K562 (cell line): ENCODE data around the gene NEURL1. TPM values are rescaled to one million over a fixed set of nuclear protein-coding genes. Genes with fewer than 3 reads are reported as not detected.
A peak's percentile ranks its signal among the peaks of the same experiment; 100 is the strongest.

Experiments
- ATAC-seq: fragments of 200-7000 bp; cut with Tn5 transposase; 3 replicates; pipeline ENCODE4 v1.9.1; 2020; ENCODE audit warnings: moderate library complexity
- BruUV-seq: library from RNA; stranded (reverse); fragments of 400-500 nt; replicated peaks from 2 replicates; lab custom pipeline; 2021; lab: Mats Ljungman, UMichigan
- CTCF ChIA-PET: fragments of 300-600 bp; formaldehyde crosslinking; extraction: SDS; loops from one replicate; lab custom pipeline; 2021; ENCODE audit warnings: low intra/inter-chr PET ratio; lab: Yijun Ruan, JAX
- POLR2A ChIA-PET: fragments of 300-600, 350-650 bp; sonication (Branson Sonifier 250); formaldehyde crosslinking; extraction: SDS; loops from one replicate; lab custom pipeline; 2021; ENCODE audit warnings: antibody characterized with exemption, inconsistent platforms; lab: Yijun Ruan, JAX
- DNase-seq, 4 experiments: peaks; one replicate each; pipeline versions ENCODE4 v3.0.0 to v3.0.0-alpha.2; 2011 to 2018; ENCODE audit warnings: low spot score in 3 of 4, mixed read lengths in 3 of 4; ENCODE audit errors: extremely low read depth in 1 of 4
- FAIRE-seq: peaks from 2 replicates; lab custom pipeline; 2011; peaks lifted over from hg19 to GRCh38; lab: Jason Lieb, UNC
- H2AFZ ChIP-seq: 2 replicates; pipeline ENCODE4 v1.6.0; 2011; ENCODE audit warnings: low read depth, low read length, control low read depth, inconsistent platforms
- H3K27ac ChIP-seq: fragments of 200-600 bp; 3 replicates; pipeline ENCODE4 v1.8.0; 2011; ENCODE audit warnings: low read depth, mild to moderate bottlenecking, control low read depth, inconsistent platforms, low read length, moderate library complexity, mixed read lengths; ENCODE audit errors: extremely low read depth
- H3K27me3 ChIP-seq, 2 experiments: fragments of 300-600 bp in 1 of 2; 2 replicates in 1 of 2; 3 replicates in 1 of 2; pipeline versions ENCODE4 v1.6.0 to v1.8.0; 2011; ENCODE audit warnings: inconsistent platforms in 2 of 2, low read length in 2 of 2, mild to moderate bottlenecking in 1 of 2, mixed read lengths in 1 of 2, moderate library complexity in 1 of 2; ENCODE audit not compliant: control insufficient read depth in 2 of 2, insufficient read depth in 2 of 2
- H3K36me3 ChIP-seq: fragments of 300-600 bp; 3 replicates; pipeline ENCODE4 v1.8.0; 2011; ENCODE audit warnings: mild to moderate bottlenecking, low read length, inconsistent platforms; ENCODE audit not compliant: control insufficient read depth, insufficient read depth
- H3K4me1 ChIP-seq, 2 experiments: fragments of 200-600 bp in 1 of 2; replicated peaks in 1 of 2; 2 replicates in 1 of 2; 3 replicates in 1 of 2; pipeline versions ENCODE4 v1.5.1 to v1.8.0; 2011; ENCODE audit warnings: inconsistent platforms in 2 of 2, low read length in 2 of 2, mild to moderate bottlenecking in 1 of 2, mixed read lengths in 1 of 2, moderate library complexity in 1 of 2; ENCODE audit not compliant: control insufficient read depth in 2 of 2, insufficient read depth in 2 of 2
- H3K4me2 ChIP-seq: 2 replicates; pipeline ENCODE4 v1.6.1; 2011; ENCODE audit warnings: low read length, control low read depth, inconsistent platforms, mixed read lengths; ENCODE audit not compliant: insufficient read depth
- H3K4me3 ChIP-seq: fragments of 200-600 bp; sonication (generic), shearing (Covaris generic); 2 replicates; pipeline ENCODE4 v1.5.1; 2016; ENCODE audit warnings: control low read depth, inconsistent platforms
- H3K79me2 ChIP-seq: fragments of 200-600 bp; 3 replicates; pipeline ENCODE4 v1.8.0; 2011; ENCODE audit warnings: low read length, inconsistent platforms; ENCODE audit not compliant: control insufficient read depth, insufficient read depth
- H3K9ac ChIP-seq, 2 experiments: 2 replicates each; pipeline versions ENCODE4 v1.6.0 to v1.6.1; 2011; ENCODE audit warnings: low read depth in 2 of 2, low read length in 2 of 2, control low read depth in 1 of 2, inconsistent platforms in 1 of 2, mild to moderate bottlenecking in 1 of 2, mixed read lengths in 1 of 2; ENCODE audit not compliant: insufficient read depth in 1 of 2
- H3K9me1 ChIP-seq: one replicate; pipeline ENCODE4 v1.6.0; 2011; ENCODE audit warnings: inconsistent platforms, mild to moderate bottlenecking, low read length, moderate library complexity; ENCODE audit not compliant: control insufficient read depth, insufficient read depth
- H3K9me3 ChIP-seq: replicated peaks from 2 replicates; pipeline ENCODE4 v1.5.1; 2011; ENCODE audit warnings: low read depth, low read length, inconsistent platforms; ENCODE audit not compliant: control insufficient read depth, insufficient read depth
- H4K20me1 ChIP-seq: replicated peaks from 2 replicates; pipeline ENCODE4 v1.6.1; 2011; ENCODE audit warnings: low read length, inconsistent platforms, mixed read lengths; ENCODE audit not compliant: control insufficient read depth, insufficient read depth
- ARID3A ChIP-seq: IDR thresholded peaks from 2 replicates; pipeline ENCODE4 v1.6.1; 2012; ENCODE audit warnings: low read depth, low read length, improper control_type of control experiment, borderline replicate concordance
- CHD2 ChIP-seq: IDR thresholded peaks from 2 replicates; pipeline ENCODE4 v1.6.1; 2011; ENCODE audit warnings: low read depth, low read length
- CTCFL ChIP-seq: IDR thresholded peaks from 2 replicates; pipeline ENCODE4 v1.6.1; 2011; ENCODE audit warnings: borderline replicate concordance, low read depth, mild to moderate bottlenecking, moderate library complexity, low read length; ENCODE audit not compliant: insufficient read depth, poor library complexity, severe bottlenecking
- DEAF1 ChIP-seq: fragments of 450-650 bp; formaldehyde crosslinking; IDR thresholded peaks from 2 replicates; pipeline ENCODE4 v1.4.0; 2020; ENCODE audit warnings: mild to moderate bottlenecking, moderate library complexity
- PATZ1 ChIP-seq: fragments of 250-450 bp; sonication (Bioruptor Pico); IDR thresholded peaks from 2 replicates; pipeline ENCODE4 v1.5.0; 2020; ENCODE audit warnings: mild to moderate bottlenecking, borderline replicate concordance
- PHF20 ChIP-seq: fragments of 450-650 bp; IDR thresholded peaks from 2 replicates; pipeline ENCODE4 v1.6.1; 2018; ENCODE audit not compliant: partially characterized antibody
- TEAD4 ChIP-seq, 2 experiments: sonication (generic) in 1 of 2; formaldehyde crosslinking in 1 of 2; IDR thresholded peaks; 2 replicates each; pipeline versions ENCODE4 v1.6.1 to v1.8.0; 2012 to 2022; ENCODE audit warnings: borderline replicate concordance in 1 of 2, inconsistent platforms in 1 of 2, low read length in 1 of 2, mild to moderate bottlenecking in 1 of 2, missing genetic modification reagents in 1 of 2
- ZKSCAN3 ChIP-seq: fragments of 250-450 bp; sonication (Bioruptor Pico); IDR thresholded peaks from 2 replicates; pipeline ENCODE4 v1.4.0; 2020
- ZNF511 ChIP-seq: sonication (generic); formaldehyde crosslinking; IDR thresholded peaks from 2 replicates; pipeline ENCODE4 v1.8.0; 2022; ENCODE audit warnings: mild to moderate bottlenecking, missing genetic modification reagents
- ZNF699 ChIP-seq: fragments of 250-450 bp; sonication (Bioruptor Pico); IDR thresholded peaks from 2 replicates; pipeline ENCODE4 v1.8.0; 2021; ENCODE audit warnings: mild to moderate bottlenecking, moderate library complexity; ENCODE audit not compliant: insufficient replicate concordance
- ZNF76 ChIP-seq: fragments of 250-450 bp; sonication (Bioruptor Pico); IDR thresholded peaks from 2 replicates; pipeline ENCODE4 v1.4.0; 2020; ENCODE audit warnings: mild to moderate bottlenecking, moderate library complexity, borderline replicate concordance
- ZNF77 ChIP-seq: fragments of 250-450 bp; sonication (Bioruptor Pico); IDR thresholded peaks from 2 replicates; pipeline ENCODE4 v1.5.0; 2020
- WGBS: fragments of 100-300 bp; shearing (Covaris generic); methylation state at CpG from one replicate; pipeline ENCODE4 v1.1.6; 2016; ENCODE audit warnings: low coverage, mixed read lengths; ENCODE audit not compliant: insufficient coverage; ENCODE audit errors: missing lambda C conversion rate; 5-methylcytosine and 5-hydroxymethylcytosine counted together
- in situ Hi-C: fragments of 300-500 bp; cut with MboI; formaldehyde crosslinking; loops from 4 replicates; pipeline ENCODE4 v1.15.0; 2018; ENCODE audit warnings: inconsistent platforms, mixed read lengths
- intact Hi-C: fragments of 100-400 bp; cut with micrococcal nuclease; formaldehyde crosslinking; loops from 2 replicates; pipeline ENCODE4 v1.14.2; 2022
- polyA plus RNA-seq, 8 experiments: library from polyadenylated mRNA; depleted of rRNA in 4 of 8; stranded (reverse) in 5 of 8; unstranded in 3 of 8; fragments of >200 nt; fragmentation: Nextera tagmentation in 2 of 8; fragmentation: Illumina TruSeq in 1 of 8; extraction: Ambion mirVana in 2 of 8; extraction: Trizol in 1 of 8; gene quantifications; 2 replicates each; pipeline versions ENCODE4 v1.2.1 to v1.2.3, GENCODE V29; 2011 to 2014; ENCODE audit warnings: inconsistent platforms in 1 of 8, missing spikeins in 1 of 8
- total RNA-seq, 7 experiments: library from RNA; depleted of rRNA in 6 of 7; stranded (reverse); fragments of >200 nt in 6 of 7; fragmentation: Illumina TruSeq in 2 of 7; extraction: Trizol in 2 of 7; gene quantifications; 2 replicates each; pipeline versions ENCODE4 v1.2.1 to v1.2.3, GENCODE V29; 2011 to 2021; ENCODE audit warnings: low replicate concordance in 1 of 7

NEURL1 gene
- total and polyA plus RNA-seq, 9 of the 15 experiments (the other 6 are each of a cell fraction or from before 2014, with no cell fraction given): 0.01 to 0.45 (median 0.16) TPM; not detected in 5

GRCh38 chr10:103481974-103482531 lies 11.5 kb upstream of the NEURL1 start:
- ATAC-seq (peak; percentile 88), DNase-seq (peak; percentile 51 to 73 (median 57)), FAIRE-seq (peak; percentile 88)
- BruUV-seq: no TSS peak
- ChIA-PET POLR2A (no interaction called here), CTCF (interaction anchor here (0.6 kb wide), 1 partner anchor 66 kb away, joined by 5 read pairs; no protein-coding TSS in a partner anchor)
- H3K9me3 ChIP-seq: no peaks in the 10 kb centered on the region
- no peaks in the 10 kb centered on the region for H4K20me1 ChIP-seq
- H3K4me1 ChIP-seq: peaks cover 0 to 10% of the 10 kb centered on the region in 2 experiments; a peak in 2 of 5 replicates
- no peak overlapping the region for H3K4me2 ChIP-seq
- intact Hi-C loops (loop anchor here (10.0 kb wide), 2 partner anchors 567 to 647 kb away; partner anchors contain the start of genes CNNM2 and CYP17A1), in situ Hi-C loops (loop anchor here (10.0 kb wide), 1 partner anchor 647 kb away; the partner anchor contains the start of gene CYP17A1)
- no peaks in the 10 kb centered on the region for H3K79me2 ChIP-seq
- no peak overlapping the region for H3K9ac ChIP-seq
- no peaks in the 10 kb centered on the region for H3K9me1 ChIP-seq
- H3K36me3 ChIP-seq: no peaks in the 10 kb centered on the region
- 42% methylated on average over 11 of the region's 12 CpGs for WGBS
- H3K4me3 ChIP-seq: no peak overlapping the region
- no peak overlapping the region for H3K27ac ChIP-seq
- 0 out of 5 replicates have a peak, but pooled peaks cover 0 to 3% of the 10 kb centered on the region in 2 experiments for H3K27me3 ChIP-seq
- H2AFZ ChIP-seq: peak overlapping the region; percentile 27; the same call in 1 of the 2 replicates
- TF ChIP-seq PHF20 (peak; percentile 65), CTCFL (peak; percentile 56), ZNF76 (CRISPR knock-in tag) (no peak), ZNF511 (CRISPR knock-in tag) (no peak), ARID3A (no peak), TEAD4 (IDR thresholded peaks at IDR 0.05; ENCODE audit: low read length) (no peak), TEAD4 (CRISPR knock-in tag; IDR thresholded peaks at IDR 0.05; ENCODE audit: borderline replicate concordance) (no peak), DEAF1 (CRISPR knock-in tag) (no peak), CHD2 (no peak), ZNF699 (CRISPR knock-in tag) (no peak), PATZ1 (CRISPR knock-in tag) (no peak), ZKSCAN3 (no peak), ZNF77 (no peak)
